Osteoblast (primary cell): ENCODE measurements around the gene EIF4A3. TPM values are rescaled to one million over a fixed set of nuclear protein-coding genes. Genes with fewer than 3 reads are reported as not detected.

ENCODE experiments used
- DNase-seq: peaks from one replicate; pipeline ENCODE4 v3.0.0; 2011; ENCODE audit warnings: low spot score, mixed read lengths; ENCODE audit not compliant: insufficient read length; ENCODE audit errors: missing footprints
- H2AFZ ChIP-seq: 2 replicates; pipeline ENCODE4 v1.6.0; 2011; ENCODE audit warnings: mild to moderate bottlenecking, low read length
- H3K27ac ChIP-seq: 2 replicates; pipeline ENCODE4 v1.5.1; 2011; ENCODE audit warnings: mild to moderate bottlenecking, low read depth, low read length, moderate library complexity
- H3K27me3 ChIP-seq: 2 replicates; pipeline ENCODE4 v1.6.0; 2012; ENCODE audit warnings: mild to moderate bottlenecking, control low read depth, inconsistent platforms, low read length, moderate library complexity; ENCODE audit not compliant: insufficient read depth
- H3K36me3 ChIP-seq: 2 replicates; pipeline ENCODE4 v1.5.1; 2011; ENCODE audit warnings: mild to moderate bottlenecking, low read length, control low read depth, moderate library complexity; ENCODE audit not compliant: insufficient read depth
- H3K4me1 ChIP-seq: 2 replicates; pipeline ENCODE4 v1.5.1; 2011; ENCODE audit warnings: mild to moderate bottlenecking, low read length, control low read depth, moderate library complexity; ENCODE audit not compliant: insufficient read depth
- H3K4me2 ChIP-seq: 2 replicates; pipeline ENCODE4 v1.6.0; 2011; ENCODE audit warnings: mild to moderate bottlenecking, low read length; ENCODE audit not compliant: insufficient read depth
- H3K4me3 ChIP-seq: fragments of 200-600 bp; sonication (generic); 3 replicates; pipeline ENCODE4 v1.5.1; 2012; ENCODE audit warnings: mild to moderate bottlenecking, low read length, inconsistent platforms; ENCODE audit not compliant: insufficient read depth
- H3K79me2 ChIP-seq: 2 replicates; pipeline ENCODE4 v1.6.0; 2012; ENCODE audit warnings: mild to moderate bottlenecking, low read length, control low read depth, inconsistent platforms; ENCODE audit not compliant: insufficient read depth
- H3K9me3 ChIP-seq: 2 replicates; pipeline ENCODE4 v1.5.1; 2011; ENCODE audit warnings: low read depth, low read length, control low read depth
- H4K20me1 ChIP-seq: 2 replicates; pipeline ENCODE4 v1.6.0; 2012; ENCODE audit warnings: mild to moderate bottlenecking, low read length, control low read depth; ENCODE audit not compliant: insufficient read depth
- total RNA-seq: library from RNA; depleted of rRNA; stranded (reverse); fragments of >200 nt; gene quantifications from 2 replicates; pipeline ENCODE4 v1.2.3, GENCODE V29; 2012
- TF ChIP-seq, protein P1 (sequence below): IDR thresholded peaks from 2 replicates; pipeline ENCODE4 v1.5.1; 2011; ENCODE audit warnings: mild to moderate bottlenecking, low read depth, low read length, moderate library complexity; ENCODE audit errors: extremely low read depth

The EIF4A3 gene
- total RNA-seq, 1 donor, result 44.5 TPM

DNA sequence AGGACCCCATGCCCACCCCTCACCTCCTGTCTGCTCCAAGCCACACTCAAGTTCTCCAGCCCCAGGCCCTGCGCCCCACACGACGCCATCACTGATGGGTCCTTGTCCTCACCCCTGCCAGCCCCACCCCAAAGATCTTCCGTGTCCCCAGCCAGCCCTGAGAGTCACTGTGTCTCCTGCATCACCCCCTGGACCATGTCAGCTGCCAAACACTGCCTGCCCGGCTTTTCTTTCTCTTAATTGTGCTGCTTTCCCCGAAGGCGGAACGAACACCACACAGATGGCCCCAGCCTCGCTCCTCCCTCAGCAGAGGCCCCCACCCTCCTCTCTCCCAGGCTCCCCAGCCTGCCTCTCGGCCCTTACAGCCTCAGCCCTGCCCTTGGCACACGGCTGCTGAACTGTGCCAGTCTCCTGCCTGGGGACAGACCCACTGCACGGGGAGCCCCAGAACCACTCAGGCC is 50.3 kb downstream of the EIF4A3 start:
- peaks cover under 1% of the 10 kb centered on the region for H3K79me2 ChIP-seq
- H3K4me1 ChIP-seq, result peaks cover 7% of the 10 kb centered on the region
- no peaks in the 10 kb centered on the region for H3K36me3 ChIP-seq
- H3K4me2 ChIP-seq, result no peak overlapping the region
- TF ChIP-seq, protein P1, sequence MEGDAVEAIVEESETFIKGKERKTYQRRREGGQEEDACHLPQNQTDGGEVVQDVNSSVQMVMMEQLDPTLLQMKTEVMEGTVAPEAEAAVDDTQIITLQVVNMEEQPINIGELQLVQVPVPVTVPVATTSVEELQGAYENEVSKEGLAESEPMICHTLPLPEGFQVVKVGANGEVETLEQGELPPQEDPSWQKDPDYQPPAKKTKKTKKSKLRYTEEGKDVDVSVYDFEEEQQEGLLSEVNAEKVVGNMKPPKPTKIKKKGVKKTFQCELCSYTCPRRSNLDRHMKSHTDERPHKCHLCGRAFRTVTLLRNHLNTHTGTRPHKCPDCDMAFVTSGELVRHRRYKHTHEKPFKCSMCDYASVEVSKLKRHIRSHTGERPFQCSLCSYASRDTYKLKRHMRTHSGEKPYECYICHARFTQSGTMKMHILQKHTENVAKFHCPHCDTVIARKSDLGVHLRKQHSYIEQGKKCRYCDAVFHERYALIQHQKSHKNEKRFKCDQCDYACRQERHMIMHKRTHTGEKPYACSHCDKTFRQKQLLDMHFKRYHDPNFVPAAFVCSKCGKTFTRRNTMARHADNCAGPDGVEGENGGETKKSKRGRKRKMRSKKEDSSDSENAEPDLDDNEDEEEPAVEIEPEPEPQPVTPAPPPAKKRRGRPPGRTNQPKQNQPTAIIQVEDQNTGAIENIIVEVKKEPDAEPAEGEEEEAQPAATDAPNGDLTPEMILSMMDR, result no peak
- H3K4me3 ChIP-seq, result no peak overlapping the region
- no peak overlapping the region for H3K27ac ChIP-seq
- H3K9me3 ChIP-seq, result no peaks in the 10 kb centered on the region
- DNase-seq, result peak; percentile 43
- no peak overlapping the region for H2AFZ ChIP-seq
- no peaks in the 10 kb centered on the region for H4K20me1 ChIP-seq
- H3K27me3 ChIP-seq, result peaks cover 2% of the 10 kb centered on the region

DNA sequence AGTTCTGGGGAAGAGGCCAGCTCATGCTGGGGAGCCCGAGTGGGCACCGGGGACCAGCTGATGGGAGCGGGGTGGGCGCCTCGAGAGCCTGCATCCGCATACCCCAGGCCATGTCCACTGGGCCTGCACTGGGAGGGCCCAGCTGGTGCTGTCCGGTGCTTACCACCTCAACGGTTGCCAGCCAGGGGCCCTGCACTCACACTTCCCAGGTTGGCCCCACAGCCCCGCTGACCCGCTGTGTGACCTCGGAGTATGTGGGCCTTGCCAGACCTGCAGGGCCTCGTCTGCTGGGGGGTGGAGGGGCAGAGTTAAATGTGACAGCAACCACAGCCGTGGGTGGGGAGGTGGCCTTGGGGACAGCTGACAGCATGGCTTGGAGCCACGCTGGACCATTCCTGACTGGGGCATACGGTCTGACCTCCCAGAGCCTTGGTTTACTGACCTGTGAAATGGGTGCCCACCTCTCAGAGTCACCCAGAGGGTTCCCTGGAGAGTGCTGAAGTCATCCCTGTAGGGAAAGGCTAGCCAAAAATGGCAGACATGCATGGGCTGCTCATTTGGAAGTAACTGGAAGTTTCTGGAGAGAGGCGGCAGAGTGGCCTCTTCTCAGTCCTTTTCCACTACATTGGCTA is 51.0 kb downstream of the EIF4A3 start:
- H3K9me3 ChIP-seq, result no peaks in the 10 kb centered on the region
- no peaks in the 10 kb centered on the region for H3K79me2 ChIP-seq
- peak; percentile 29 for DNase-seq
- H3K4me3 ChIP-seq, result no peak overlapping the region
- H3K27me3 ChIP-seq, result peaks cover 2% of the 10 kb centered on the region
- TF ChIP-seq, protein P1, result no peak
- no peak overlapping the region for H2AFZ ChIP-seq
- H3K36me3 ChIP-seq, result no peaks in the 10 kb centered on the region
- peaks cover 7% of the 10 kb centered on the region for H3K4me1 ChIP-seq
- H4K20me1 ChIP-seq, result no peaks in the 10 kb centered on the region
- no peak overlapping the region for H3K4me2 ChIP-seq
- no peak overlapping the region for H3K27ac ChIP-seq

DNA sequence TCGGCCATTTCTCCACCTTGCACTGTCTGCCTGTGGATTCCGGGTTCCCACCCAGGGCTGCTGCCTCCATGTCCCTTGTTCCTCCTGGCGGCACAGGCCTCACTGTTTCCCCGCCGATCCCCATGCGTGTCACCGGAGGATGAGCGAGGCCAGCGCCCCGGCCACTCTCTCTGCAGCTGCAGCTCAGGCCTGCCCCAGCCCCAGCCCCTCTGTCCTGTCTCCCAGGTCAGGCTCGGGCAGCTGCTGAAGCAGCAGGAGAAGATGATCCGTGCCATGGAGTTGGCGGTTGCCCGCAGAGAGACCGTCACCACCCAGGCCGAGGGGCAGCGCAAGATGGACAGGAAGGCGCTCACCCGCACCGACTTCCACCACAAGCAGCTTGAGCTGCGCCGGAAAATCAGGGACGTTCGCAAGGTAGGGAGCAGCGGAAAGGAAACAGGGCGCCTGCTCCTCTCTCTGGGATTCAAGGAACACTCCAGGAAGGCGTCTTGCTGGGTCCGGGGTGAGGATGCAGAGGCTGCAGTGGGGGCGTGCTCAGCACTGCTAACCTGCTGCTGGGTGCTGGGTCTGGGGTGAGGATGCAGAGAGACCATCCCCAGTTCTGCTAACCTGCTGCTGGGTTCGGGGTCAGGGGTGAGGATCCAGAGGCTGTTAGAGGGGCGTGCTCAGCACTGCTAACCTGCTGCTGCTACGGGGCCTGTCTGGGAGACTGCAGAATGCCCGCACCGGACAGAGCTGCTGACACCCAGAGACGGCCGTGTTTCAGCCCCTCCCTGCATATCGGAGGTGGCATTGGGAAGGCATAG is 51.7 kb downstream of the EIF4A3 start:
- DNase-seq, result peak; percentile 48
- H3K27ac ChIP-seq, result no peak overlapping the region
- H4K20me1 ChIP-seq, result no peaks in the 10 kb centered on the region
- no peak overlapping the region for H2AFZ ChIP-seq
- no peaks in the 10 kb centered on the region for H3K79me2 ChIP-seq
- H3K9me3 ChIP-seq, result no peaks in the 10 kb centered on the region
- no peak overlapping the region for H3K4me3 ChIP-seq
- no peaks in the 10 kb centered on the region for H3K4me1 ChIP-seq
- H3K36me3 ChIP-seq, result no peaks in the 10 kb centered on the region
- no peak overlapping the region for H3K4me2 ChIP-seq
- H3K27me3 ChIP-seq, result peaks cover 2% of the 10 kb centered on the region
- TF ChIP-seq, protein P1, result no peak

DNA sequence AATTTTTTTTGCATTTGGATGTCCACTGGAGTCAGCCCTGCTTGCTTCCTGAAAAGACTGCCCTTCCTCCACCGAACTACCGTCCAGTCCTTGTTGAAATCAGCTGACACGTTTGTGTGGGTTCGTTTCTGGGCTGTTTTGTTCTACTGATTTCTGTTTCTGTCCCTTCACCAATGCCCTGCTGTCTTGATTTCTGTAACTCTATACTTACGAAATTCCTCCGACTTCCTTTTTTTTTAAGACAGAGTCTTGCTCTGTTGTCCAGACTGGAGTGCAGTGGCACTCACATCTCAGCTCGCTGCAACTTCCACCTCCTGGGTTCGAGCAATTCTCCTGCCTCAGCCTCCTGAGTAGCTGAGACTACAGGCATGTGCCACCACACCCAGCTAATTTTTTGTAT is 54.0 kb downstream of the EIF4A3 start:
- H4K20me1 ChIP-seq, result no peaks in the 10 kb centered on the region
- no peaks in the 10 kb centered on the region for H3K4me1 ChIP-seq
- H3K4me3 ChIP-seq, result no peak overlapping the region
- TF ChIP-seq, protein P1, result no peak
- DNase-seq, result peak; percentile 30
- no peaks in the 10 kb centered on the region for H3K36me3 ChIP-seq
- H3K79me2 ChIP-seq, result no peaks in the 10 kb centered on the region
- H3K27me3 ChIP-seq, result peaks cover 2% of the 10 kb centered on the region
- peak overlapping the region; percentile 15 for H2AFZ ChIP-seq
- H3K4me2 ChIP-seq, result no peak overlapping the region
- no peak overlapping the region for H3K27ac ChIP-seq
- H3K9me3 ChIP-seq, result no peaks in the 10 kb centered on the region
